HG02885 (cell line): Measurements from ENCODE around the gene ADGRL3.
"Not testable (repeated sequence)": the region's sequence is repeated elsewhere in the genome, so short reads cannot be mapped to it uniquely, and the experiment has no call there.

Source experiments
- ATAC-seq: cut with Tn5 transposase; IDR thresholded peaks from one replicate; pipeline ENCODE4 v1.9.1; 2021; ENCODE audit warnings: mild to moderate bottlenecking; ENCODE audit not compliant: unreplicated experiment, poor library complexity

ADGRL3 gene

GRCh38 chr4:61588621-61589402 is 388.7 kb downstream of the ADGRL3 start:
- no peak for ATAC-seq

GRCh38 chr4:61590881-61591280 is 390.8 kb downstream of the ADGRL3 start:
- no peak for ATAC-seq

GRCh38 chr4:61596606-61597340 is 396.6 kb downstream of the ADGRL3 start:
- no peak for ATAC-seq

- ATAC-seq = no peak
These were observed 403.0 kb downstream of the ADGRL3 start for GRCh38 chr4:61603086-61603485.

- ATAC-seq = no peak
These were observed 403.9 kb downstream of the ADGRL3 start for GRCh38 chr4:61604054-61604453.

- no peak for ATAC-seq
These were observed 405.9 kb downstream of the ADGRL3 start for GRCh38 chr4:61605984-61606383.

GRCh38 chr4:61614231-61614630 is 414.1 kb downstream of the ADGRL3 start:
- ATAC-seq = no peak

- ATAC-seq = no peak
These were observed 419.4 kb downstream of the ADGRL3 start for GRCh38 chr4:61619528-61619927.

- no peak for ATAC-seq
These were observed 428.2 kb downstream of the ADGRL3 start for GRCh38 chr4:61628282-61628681.

GRCh38 chr4:61628727-61629126 is 428.6 kb downstream of the ADGRL3 start:
- no peak for ATAC-seq

- no peak for ATAC-seq
These were observed 430.4 kb downstream of the ADGRL3 start for GRCh38 chr4:61630548-61630947.

- ATAC-seq = no peak
These were observed 438.5 kb downstream of the ADGRL3 start for GRCh38 chr4:61638591-61638990.

GRCh38 chr4:61646746-61647350 is 446.7 kb downstream of the ADGRL3 start:
- ATAC-seq = not testable (repeated sequence)

- no peak for ATAC-seq
These were observed 448.1 kb downstream of the ADGRL3 start for GRCh38 chr4:61648264-61648663.

- ATAC-seq = no peak
These were observed 456.9 kb downstream of the ADGRL3 start for GRCh38 chr4:61657016-61657415.

- no peak for ATAC-seq
These were observed 461.8 kb downstream of the ADGRL3 start for GRCh38 chr4:61661960-61662359.

- ATAC-seq = no peak
These were observed 462.2 kb downstream of the ADGRL3 start for GRCh38 chr4:61662362-61662761.

GRCh38 chr4:61663310-61663709 is 463.2 kb downstream of the ADGRL3 start:
- ATAC-seq = no peak

- ATAC-seq = no peak
These were observed 465.5 kb downstream of the ADGRL3 start for GRCh38 chr4:61665649-61666048.

- ATAC-seq = no peak
These were observed 466.1 kb downstream of the ADGRL3 start for GRCh38 chr4:61666244-61666643.

- no peak for ATAC-seq
These were observed 471.5 kb downstream of the ADGRL3 start for GRCh38 chr4:61671599-61671998.
